ENCODE results near the gene WNT2.

Gene WNT2

GRCh38 chr7:117347962-117348672 lies 25.3 kb upstream of the WNT2 start:
- Histone ChIP-seq H3K9me3 (ENCODE audit: insufficient read depth, low read length) (no peaks in the 10 kb centered on the region), H3K4me3 (ENCODE audit: insufficient read depth, low read length, poor library complexity, severe bottlenecking) (no peak overlapping the region), H3K9ac (ENCODE audit: low read length) (no peak overlapping the region), H4K20me1 (ENCODE audit: low read depth, low read length) (no peaks in the 10 kb centered on the region), H2AFZ (ENCODE audit: low read depth, low read length, severe bottlenecking) (no peak overlapping the region), H3K4me2 (ENCODE audit: low read depth, low read length, poor library complexity, severe bottlenecking) (no peak overlapping the region), H3F3A (ENCODE audit: insufficient read depth) (no peaks in the 10 kb centered on the region), H3K36me3 (ENCODE audit: low read length) (peaks cover 3% of the 10 kb centered on the region; the same call in 1 of the 2 replicates), H3K79me2 (ENCODE audit: insufficient read depth, low read length) (no peaks in the 10 kb centered on the region), H3K27ac (ENCODE audit: low read depth, low read length) (no peak overlapping the region), H3K9me2 (replicated peaks; ENCODE audit: insufficient read depth, low read length) (no peaks in the 10 kb centered on the region), H3K27me3 (ENCODE audit: low read length) (no peaks in the 10 kb centered on the region)
- TF ChIP-seq CTCF (IDR thresholded peaks at IDR 0.05; ENCODE audit: insufficient read depth, low read length, poor library complexity, severe bottlenecking): no peak
- TF ChIP-seq EZH2phosphoT487 (conservative IDR thresholded peaks at IDR 0.05; ENCODE audit: low read length): no peak

- Histone ChIP-seq H2AFZ (ENCODE audit: low read depth, low read length, severe bottlenecking) (no peak overlapping the region), H3K27me3 (ENCODE audit: low read length) (no peaks in the 10 kb centered on the region), H3K9ac (ENCODE audit: low read length) (no peak overlapping the region), H3K79me2 (ENCODE audit: insufficient read depth, low read length) (no peaks in the 10 kb centered on the region), H3F3A (ENCODE audit: insufficient read depth) (no peaks in the 10 kb centered on the region), H4K20me1 (ENCODE audit: low read depth, low read length) (no peaks in the 10 kb centered on the region), H3K4me2 (ENCODE audit: low read depth, low read length, poor library complexity, severe bottlenecking) (no peak overlapping the region), H3K4me3 (ENCODE audit: insufficient read depth, low read length, poor library complexity, severe bottlenecking) (no peak overlapping the region), H3K36me3 (ENCODE audit: low read length) (0 out of 2 replicates have a peak, but pooled peaks cover 3% of the 10 kb centered on the region), H3K9me3 (ENCODE audit: insufficient read depth, low read length) (no peaks in the 10 kb centered on the region), H3K27ac (ENCODE audit: low read depth, low read length) (no peak overlapping the region), H3K9me2 (replicated peaks; ENCODE audit: insufficient read depth, low read length) (no peaks in the 10 kb centered on the region)
- no peak for TF ChIP-seq CTCF (IDR thresholded peaks at IDR 0.05; ENCODE audit: insufficient read depth, low read length, poor library complexity, severe bottlenecking)
- no peak for TF ChIP-seq EZH2phosphoT487 (conservative IDR thresholded peaks at IDR 0.05; ENCODE audit: low read length)
Observed at GRCh38 chr7:117347480-117347879, 24.6 kb upstream of the WNT2 start.

- Histone ChIP-seq H3K4me3 (ENCODE audit: insufficient read depth, low read length, poor library complexity, severe bottlenecking) (no peak overlapping the region), H3F3A (ENCODE audit: insufficient read depth) (no peaks in the 10 kb centered on the region), H3K79me2 (ENCODE audit: insufficient read depth, low read length) (no peaks in the 10 kb centered on the region), H3K4me2 (ENCODE audit: low read depth, low read length, poor library complexity, severe bottlenecking) (no peak overlapping the region), H3K9me2 (replicated peaks; ENCODE audit: insufficient read depth, low read length) (no peaks in the 10 kb centered on the region), H3K36me3 (ENCODE audit: low read length) (0 out of 2 replicates have a peak, but pooled peaks cover 3% of the 10 kb centered on the region), H3K9me3 (ENCODE audit: insufficient read depth, low read length) (no peaks in the 10 kb centered on the region), H3K9ac (ENCODE audit: low read length) (no peak overlapping the region), H3K27ac (ENCODE audit: low read depth, low read length) (no peak overlapping the region), H3K27me3 (ENCODE audit: low read length) (no peaks in the 10 kb centered on the region), H2AFZ (ENCODE audit: low read depth, low read length, severe bottlenecking) (no peak overlapping the region), H4K20me1 (ENCODE audit: low read depth, low read length) (no peaks in the 10 kb centered on the region)
- no peak for TF ChIP-seq CTCF (IDR thresholded peaks at IDR 0.05; ENCODE audit: insufficient read depth, low read length, poor library complexity, severe bottlenecking)
- TF ChIP-seq EZH2phosphoT487 (conservative IDR thresholded peaks at IDR 0.05; ENCODE audit: low read length): no peak
Observed at GRCh38 chr7:117346161-117346560, 23.3 kb upstream of the WNT2 start.
